ENCODE measurements around the gene CASKIN2.

- TF ChIP-seq EP300 (IDR thresholded peaks at IDR 0.05; ENCODE audit: borderline replicate concordance) (no peak), TAF1 (IDR thresholded peaks at IDR 0.05; ENCODE audit: low read depth) (no peak), EGR1 (IDR thresholded peaks at IDR 0.05) (no peak), REST (IDR thresholded peaks at IDR 0.05; ENCODE audit: low read depth) (no peak), RAD21 (IDR thresholded peaks at IDR 0.05; ENCODE audit: low read depth) (no peak), CEBPB (IDR thresholded peaks at IDR 0.05) (no peak), TCF12 (IDR thresholded peaks at IDR 0.05; ENCODE audit: low read depth) (no peak)
These were observed 22.7 kb downstream of the CASKIN2 start for GRCh38 chr17:75492555-75493168.

Data from Ishikawa (cell line).